Aorta (tissue), 5 donors: Measurements from ENCODE around the gene MAPK7. TPM values are rescaled to one million over a fixed set of nuclear protein-coding genes. Genes with fewer than 3 reads are reported as not detected.

Source experiments
- ATAC-seq: fragments of 200-7000 bp; cut with Tn5 transposase; one replicate; pipeline ENCODE4 v1.9.1; 2022; ENCODE audit warnings: moderate library complexity; ENCODE audit not compliant: low FRiP score
- DNase-seq, 2 donors: peaks; one replicate each; pipeline ENCODE4 v3.0.0-alpha.2; 2020
- H3K27ac ChIP-seq, 2 donors: one replicate each; pipeline ENCODE4 v1.5.1; 2013; ENCODE audit warnings: low read length in 2 of 2, mild to moderate bottlenecking in 2 of 2, moderate library complexity in 2 of 2, control low read depth in 1 of 2, inconsistent platforms in 1 of 2, low read depth in 1 of 2
- H3K27me3 ChIP-seq, 2 donors: one replicate each; pipeline ENCODE4 v1.6.1; 2013; ENCODE audit warnings: control low read depth in 1 of 2, low read length in 1 of 2, mild to moderate bottlenecking in 1 of 2, moderate library complexity in 1 of 2; ENCODE audit not compliant: insufficient read depth in 2 of 2, control insufficient read depth in 1 of 2
- H3K36me3 ChIP-seq, 2 donors: one replicate each; pipeline ENCODE4 v1.6.1; 2013; ENCODE audit warnings: control low read depth in 1 of 2, low read length in 1 of 2, mild to moderate bottlenecking in 1 of 2; ENCODE audit not compliant: insufficient read depth in 2 of 2, control insufficient read depth in 1 of 2
- H3K4me1 ChIP-seq, 2 donors: one replicate each; pipeline ENCODE4 v1.6.1; 2013; ENCODE audit warnings: low read length in 2 of 2, control low read depth in 1 of 2, mild to moderate bottlenecking in 1 of 2, moderate library complexity in 1 of 2; ENCODE audit not compliant: insufficient read depth in 2 of 2, control insufficient read depth in 1 of 2
- H3K4me3 ChIP-seq, 2 donors: one replicate each; pipeline ENCODE4 v1.5.1; 2013; ENCODE audit warnings: low read length in 2 of 2, control low read depth in 1 of 2, mild to moderate bottlenecking in 1 of 2
- H3K9me3 ChIP-seq: one replicate; pipeline ENCODE4 v1.6.1; 2013; ENCODE audit warnings: mild to moderate bottlenecking, low read length; ENCODE audit not compliant: control insufficient read depth
- WGBS, 2 donors: extraction: QIAGEN DNeasy Blood & Tissue Kit; methylation state at CpG; one replicate each; pipeline ENCODE4 v1.1.7; 2013; 5-methylcytosine and 5-hydroxymethylcytosine counted together
- intact Hi-C, 2 donors: fragments of 100-400 bp; cut with DNase I; formaldehyde crosslinking; loops; one replicate each; pipeline versions ENCODE4 v1.14.2 to v1.15.0; 2022
- polyA plus RNA-seq, 2 donors: library from polyadenylated mRNA; stranded (reverse); fragments of 200-250 nt; gene quantifications; one replicate each; pipeline ENCODE4 v1.2.3, GENCODE V29; 2013
- total RNA-seq, 2 donors: library from RNA; stranded (reverse); fragmentation: NEBNext Ultra II Directional; extraction: Animal tissue kit (Norgen Biotek cat#: 25700); gene quantifications; one replicate each; pipeline ENCODE4 v1.2.1, GENCODE V29; 2021
- donor health status: healthy with polysubstance abuse.
- donor health status: Bipolar disorder and iron deficiency.
- donor health status: DM: no; HTN: no; CAD: no.
- donor health status: DM: no; HTN: no; CAD: no.
- donor health status: DM: yes; HTN: yes; CAD: no.

Gene MAPK7
- total and polyA plus RNA-seq, 4 donors, result 5.4 to 34.1 (median 29.5) TPM

DNA sequence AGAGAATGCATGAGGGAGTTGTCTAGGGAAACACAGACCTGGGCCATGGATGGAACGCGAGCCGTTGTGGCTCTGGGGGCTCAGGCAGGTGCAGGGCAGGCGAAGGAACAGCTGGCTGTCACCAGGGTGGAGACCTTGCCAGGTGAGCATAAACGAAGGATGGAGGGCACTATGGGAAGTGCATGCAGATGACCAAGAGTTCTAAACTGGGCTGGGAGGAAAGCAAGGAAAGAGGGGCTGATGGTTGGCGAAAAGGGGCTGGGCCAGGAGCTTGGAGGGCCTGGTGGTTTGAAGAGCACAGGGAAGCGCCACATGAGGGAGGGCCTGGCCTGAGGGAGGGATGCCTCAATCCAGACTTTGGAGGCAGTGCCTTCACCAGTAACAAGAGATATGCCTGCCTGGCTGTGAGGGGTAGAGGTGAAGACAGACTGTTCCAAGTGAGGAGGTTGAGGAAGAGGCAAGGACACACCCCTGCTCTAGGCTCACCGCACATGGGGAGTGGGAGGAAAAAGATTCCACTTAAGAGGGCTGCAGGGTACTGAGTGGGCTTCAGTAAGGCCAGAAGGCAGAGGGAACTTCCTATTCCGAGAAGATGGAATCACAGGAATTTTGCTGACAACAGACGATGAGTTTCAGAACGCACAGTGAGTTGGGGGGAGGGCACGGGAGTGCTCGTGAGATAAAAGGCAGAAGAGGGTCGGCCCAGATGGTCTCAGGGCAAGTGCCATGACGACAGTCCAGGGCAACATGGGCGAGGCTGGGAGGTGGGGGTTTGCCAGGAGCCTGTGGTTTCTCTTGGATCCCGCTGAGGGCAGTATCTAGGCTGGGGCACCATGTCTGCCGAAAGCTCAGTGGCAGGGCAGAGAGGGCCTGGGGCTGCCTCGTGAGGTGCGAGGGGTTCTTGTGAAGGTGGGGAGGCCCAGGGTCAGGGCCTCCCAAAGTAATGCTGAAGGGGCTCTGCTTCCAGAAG, 36.4 kb upstream of the MAPK7 start:
- H3K9me3 ChIP-seq, result no peaks in the 10 kb centered on the region
- H3K27ac ChIP-seq, result no peak overlapping the region
- no peaks in the 10 kb centered on the region for H3K36me3 ChIP-seq
- H3K27me3 ChIP-seq, result no peaks in the 10 kb centered on the region
- no peaks in the 10 kb centered on the region for H3K4me1 ChIP-seq
- DNase-seq, result peak in 1 of 2 donors; percentile 75
- 75 to 78% methylated on average over 20 of the region's 20 CpGs for WGBS, 2 donors
- no peak for ATAC-seq
- no peak overlapping the region for H3K4me3 ChIP-seq
- intact Hi-C loops, result no loop called here

DNA sequence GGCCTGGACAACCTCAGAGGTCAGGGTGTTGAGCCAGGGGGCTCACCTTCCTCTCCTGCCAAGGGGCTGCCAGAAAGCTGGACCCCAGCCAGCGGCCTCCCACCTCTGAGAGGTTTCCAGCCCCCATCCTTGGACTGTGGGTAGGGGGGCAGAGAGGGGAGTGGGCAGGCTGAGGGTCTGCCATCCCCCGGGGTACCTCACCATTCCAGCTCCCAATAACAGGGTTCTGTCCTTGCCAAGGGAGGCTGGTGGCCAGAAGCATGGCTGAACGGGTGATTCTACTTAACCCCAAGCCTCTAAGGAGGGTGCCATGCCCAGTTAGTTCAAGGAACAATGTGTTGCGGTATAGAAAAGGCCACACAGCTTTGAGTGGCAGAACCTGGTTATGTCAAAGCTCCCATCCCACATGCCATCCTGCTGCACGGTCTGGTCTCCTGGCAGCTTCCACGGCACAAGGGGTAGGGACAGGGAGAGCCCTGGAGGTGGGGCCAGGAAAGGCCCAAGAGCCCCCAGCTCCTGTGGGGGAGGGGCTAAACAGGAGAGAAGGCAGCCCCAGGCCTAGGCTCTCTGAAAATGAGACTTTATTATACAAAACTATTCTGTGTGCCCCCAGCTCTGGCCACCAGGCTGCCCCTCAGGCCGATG, 35.6 kb upstream of the MAPK7 start:
- Histone ChIP-seq H3K27me3 (no peaks in the 10 kb centered on the region), H3K27ac (no peak overlapping the region), H3K36me3 (no peaks in the 10 kb centered on the region), H3K9me3 (no peaks in the 10 kb centered on the region), H3K4me3 (no peak overlapping the region), H3K4me1 (no peaks in the 10 kb centered on the region)
- DNase-seq (no peak), ATAC-seq (no peak)
- intact Hi-C loops, result no loop called here
- WGBS, 2 donors, result 61 to 62% methylated on average over 7 of the region's 7 CpGs

DNA sequence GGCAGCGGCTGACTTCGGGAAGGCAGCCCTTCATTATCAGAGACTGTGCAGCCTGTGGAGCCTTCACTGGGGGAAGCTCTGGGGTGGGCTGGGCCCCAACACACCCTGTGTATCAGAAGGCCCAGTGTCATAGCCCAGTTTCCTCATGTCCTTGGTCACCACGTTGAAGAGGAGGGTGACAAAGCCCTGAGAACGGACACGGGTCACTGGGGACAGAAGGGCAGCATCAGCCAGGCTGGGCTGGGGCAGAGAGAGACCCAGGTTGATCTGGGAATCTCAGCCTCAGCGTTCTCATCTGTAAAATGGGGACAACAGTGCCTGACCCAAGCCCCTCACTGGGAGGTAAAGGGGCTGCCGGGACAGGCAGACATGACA, 35.1 kb upstream of the MAPK7 start:
- no peak overlapping the region for H3K4me3 ChIP-seq
- no peaks in the 10 kb centered on the region for H3K27me3 ChIP-seq
- DNase-seq (no peak), ATAC-seq (no peak)
- H3K9me3 ChIP-seq, result no peaks in the 10 kb centered on the region
- WGBS, 2 donors, result 87 to 88% methylated on average over 7 of the region's 7 CpGs
- no peaks in the 10 kb centered on the region for H3K36me3 ChIP-seq
- H3K27ac ChIP-seq, result no peak overlapping the region
- H3K4me1 ChIP-seq, result no peaks in the 10 kb centered on the region
- intact Hi-C loops, result no loop called here

DNA sequence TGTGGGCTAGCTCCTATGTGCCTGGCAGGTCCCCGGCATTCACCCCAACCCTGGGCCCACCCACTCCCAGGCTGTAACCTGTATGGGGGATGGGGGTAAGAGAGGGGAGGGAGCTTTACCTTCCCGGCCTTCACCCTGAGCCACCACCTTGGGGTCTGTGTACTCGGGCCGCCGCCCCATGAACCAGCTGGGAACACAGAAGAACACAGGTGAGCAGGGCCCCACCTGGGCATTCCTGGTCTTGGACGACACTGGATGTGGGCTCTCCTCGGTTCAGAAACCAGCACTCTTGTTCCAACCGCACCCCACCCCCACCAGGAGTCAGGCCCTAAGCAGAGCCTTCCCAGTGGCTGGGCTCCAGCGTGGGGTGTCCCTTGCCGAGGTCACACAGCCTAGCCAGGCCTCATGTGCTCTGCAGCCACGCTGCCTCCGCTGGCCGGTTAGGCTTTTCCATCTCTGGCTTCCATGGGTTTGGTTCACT, 34.6 kb upstream of the MAPK7 start:
- DNase-seq (no peak), ATAC-seq (no peak)
- H3K4me3 ChIP-seq, result no peak overlapping the region
- no peaks in the 10 kb centered on the region for H3K9me3 ChIP-seq
- intact Hi-C loops, result no loop called here
- H3K4me1 ChIP-seq, result no peaks in the 10 kb centered on the region
- H3K36me3 ChIP-seq, result no peaks in the 10 kb centered on the region
- 83 to 84% methylated on average over 13 of the region's 13 CpGs for WGBS, 2 donors
- H3K27me3 ChIP-seq, result no peaks in the 10 kb centered on the region
- no peak overlapping the region for H3K27ac ChIP-seq

DNA sequence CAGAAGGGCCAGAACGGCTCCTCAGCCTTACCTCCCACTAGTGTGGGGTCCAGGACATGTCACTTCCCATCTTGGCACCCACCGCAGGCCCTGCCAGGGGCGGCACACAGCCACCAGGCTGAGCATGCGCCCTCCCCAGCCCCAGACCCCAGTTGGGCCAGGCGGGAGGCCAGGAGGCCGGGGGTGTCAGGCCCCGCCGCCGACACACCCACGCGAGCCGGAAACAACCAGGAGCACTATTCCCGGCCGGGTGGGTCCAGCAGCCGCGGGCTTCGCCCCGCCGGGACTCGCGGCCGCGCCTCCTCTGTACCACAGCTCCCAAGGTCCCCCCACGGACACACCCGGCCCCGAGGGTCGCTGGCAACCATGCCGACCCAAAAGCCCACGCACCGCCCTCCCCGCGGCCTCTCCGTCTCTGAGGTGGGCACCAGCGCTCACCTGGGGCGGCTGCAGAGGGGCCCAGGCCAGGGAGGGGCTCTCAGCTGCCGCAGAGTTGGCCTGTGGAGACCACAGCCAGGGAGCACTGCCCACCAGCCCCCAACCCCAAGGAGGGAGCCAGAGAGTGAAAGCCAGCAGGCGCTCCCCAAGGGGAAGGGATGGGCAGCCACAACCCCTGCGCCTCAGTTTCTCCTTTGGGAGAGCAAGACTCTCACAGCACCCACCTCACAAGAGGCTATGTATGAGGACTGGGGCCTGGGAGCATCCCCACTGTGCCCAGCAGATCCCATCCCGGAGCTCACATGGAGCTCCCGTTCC, 33.8 kb upstream of the MAPK7 start:
- intact Hi-C loops, result no loop called here
- Histone ChIP-seq H3K27me3 (no peaks in the 10 kb centered on the region), H3K4me3 (no peak overlapping the region), H3K36me3 (no peaks in the 10 kb centered on the region), H3K4me1 (no peaks in the 10 kb centered on the region), H3K9me3 (no peaks in the 10 kb centered on the region), H3K27ac (no peak overlapping the region)
- no peak for DNase-seq
- no peak for ATAC-seq
- 85 to 88% methylated on average over 40 of the region's 40 CpGs for WGBS, 2 donors

DNA sequence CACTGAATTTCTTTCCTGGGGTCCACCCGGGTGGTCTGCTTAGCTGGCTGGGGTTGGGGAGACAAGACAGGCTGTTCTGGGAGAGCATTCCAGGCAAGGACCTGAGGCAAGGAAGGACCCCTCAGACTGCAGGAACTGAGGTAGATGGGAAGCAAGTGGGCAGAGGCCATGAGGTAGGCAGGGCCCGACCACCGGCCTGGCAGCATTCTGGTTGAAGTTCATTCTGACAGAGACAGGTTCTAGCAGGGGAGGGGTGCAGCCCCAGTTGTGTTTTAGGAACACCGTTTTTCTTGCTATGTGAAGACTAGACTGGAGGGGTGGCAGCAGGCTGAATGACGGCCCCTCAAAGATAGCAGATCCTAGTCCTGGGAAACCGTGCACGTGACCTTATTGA, 33.2 kb upstream of the MAPK7 start:
- 94 to 95% methylated on average over 7 of the region's 7 CpGs for WGBS, 2 donors
- Histone ChIP-seq H3K4me1 (no peaks in the 10 kb centered on the region), H3K27ac (no peak overlapping the region)

DNA sequence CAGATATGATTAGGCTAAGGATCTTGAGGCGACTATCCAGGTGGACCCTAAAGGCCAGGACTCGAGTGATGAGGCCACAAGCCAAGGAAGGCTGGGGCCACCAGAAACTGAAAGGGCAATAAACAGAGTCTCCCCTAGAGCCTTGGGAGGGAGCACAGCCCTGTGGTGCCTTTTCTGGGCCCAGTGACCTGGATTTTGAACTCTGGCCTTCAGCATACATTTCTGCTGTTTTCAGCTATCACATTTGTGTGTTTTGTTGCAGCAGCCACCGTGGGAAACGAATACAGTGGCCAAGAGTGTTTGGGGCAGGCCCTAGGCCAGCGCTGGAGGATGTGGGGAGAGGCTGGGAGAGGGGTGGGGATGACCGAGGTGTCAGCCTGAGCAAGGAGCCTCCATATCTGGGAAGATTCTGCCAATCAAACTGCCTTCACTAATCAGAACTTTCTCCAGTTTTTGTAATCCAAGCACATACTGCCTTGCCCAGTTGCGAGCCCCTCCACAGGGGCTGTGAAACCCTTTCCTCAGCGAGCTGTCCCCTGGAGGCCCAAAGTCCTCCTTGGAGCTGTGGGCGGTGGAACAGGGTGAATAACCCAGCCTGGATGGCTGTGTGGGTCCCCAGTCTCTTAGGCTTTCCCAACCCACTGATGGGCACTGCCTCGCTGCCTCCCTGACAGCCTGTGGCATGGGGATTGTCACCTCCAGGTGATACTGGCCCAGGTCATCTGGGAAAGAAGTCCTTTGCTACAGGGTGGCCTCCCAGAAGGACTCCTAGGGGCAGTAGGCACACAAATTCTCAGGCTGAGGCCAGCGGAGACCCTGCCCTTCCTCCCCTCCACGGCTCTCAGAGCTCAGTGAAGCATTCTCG, 32.6 kb upstream of the MAPK7 start:
- no peak for DNase-seq
- H3K9me3 ChIP-seq, result no peaks in the 10 kb centered on the region
- H3K36me3 ChIP-seq, result no peaks in the 10 kb centered on the region
- 75 to 78% methylated on average over 13 of the region's 13 CpGs for WGBS, 2 donors
- ATAC-seq, result peak; percentile 2
- H3K27ac ChIP-seq, result peak overlapping the region; percentile 49 to 78
- no peak overlapping the region for H3K4me3 ChIP-seq
- H3K27me3 ChIP-seq, result no peaks in the 10 kb centered on the region
- intact Hi-C loops, result no loop called here
- H3K4me1 ChIP-seq, result no peaks in the 10 kb centered on the region

More for the DNA sequence above, 33.2 kb upstream of the MAPK7 start:
- Histone ChIP-seq H3K36me3 (no peaks in the 10 kb centered on the region), H3K9me3 (no peaks in the 10 kb centered on the region), H3K27me3 (no peaks in the 10 kb centered on the region), H3K4me3 (no peak overlapping the region)
- DNase-seq, result no peak
- no peak for ATAC-seq
- intact Hi-C loops, result no loop called here
